WTC11 (cell line): ENCODE data around the gene NMB. TPM values are rescaled to one million over a fixed set of nuclear protein-coding genes. Genes with fewer than 3 reads are reported as not detected.
A peak's percentile ranks its signal among the peaks of the same experiment; 100 is the strongest.

Source experiments
- ATAC-seq: fragments of 200-7000 bp; cut with Tn5 transposase; 2 replicates; pipeline ENCODE4 v1.10.0; 2021; ENCODE audit warnings: mild to moderate bottlenecking, moderate library complexity
- CTCF ChIA-PET: fragments of 300-600 bp; sonication (Branson Sonifier 250); formaldehyde crosslinking; loops from one replicate; lab custom pipeline; 2021; ENCODE audit warnings: antibody characterized with exemption; lab: Charles Lee
- POLR2A ChIA-PET: fragments of 350-600 bp; sonication (Branson Sonifier 250); formaldehyde crosslinking; loops from one replicate; lab custom pipeline; 2021; ENCODE audit warnings: antibody characterized with exemption; lab: Charles Lee
- DNase-seq: peaks from one replicate; pipeline ENCODE4 v3.0.0; 2021; ENCODE audit warnings: low spot score
- H3K27ac Mint-ChIP-seq: 2 replicates; pipeline ENCODE4 v1.8.0; 2021; ENCODE audit warnings: mixed read lengths
- H3K27me3 Mint-ChIP-seq: 2 replicates; pipeline ENCODE4 v1.8.0; 2021; ENCODE audit warnings: low read depth, mild to moderate bottlenecking, moderate library complexity, mixed read lengths
- H3K36me3 Mint-ChIP-seq: 2 replicates; pipeline ENCODE4 v1.8.0; 2021; ENCODE audit warnings: mixed read lengths
- H3K4me1 Mint-ChIP-seq: 2 replicates; pipeline ENCODE4 v1.8.0; 2022; ENCODE audit warnings: mixed read lengths
- H3K4me3 Mint-ChIP-seq: 2 replicates; pipeline ENCODE4 v1.8.0; 2021; ENCODE audit warnings: mild to moderate bottlenecking, moderate library complexity, mixed read lengths
- H3K9me3 Mint-ChIP-seq: 2 replicates; pipeline ENCODE4 v1.8.0; 2021; ENCODE audit warnings: mixed read lengths
- ARID4B ChIP-seq: sonication (generic); formaldehyde crosslinking; IDR thresholded peaks from 2 replicates; pipeline ENCODE4 v1.8.0; 2023; ENCODE audit warnings: missing genetic modification reagents, mild to moderate bottlenecking, borderline replicate concordance
- ATF3 ChIP-seq: sonication (generic); formaldehyde crosslinking; conservative IDR thresholded peaks from 2 replicates; pipeline ENCODE4 v1.8.1; 2022; ENCODE audit warnings: mild to moderate bottlenecking, missing genetic modification reagents
- CREB1 ChIP-seq: sonication (generic); formaldehyde crosslinking; IDR thresholded peaks from 2 replicates; pipeline ENCODE4 v1.8.0; 2023; ENCODE audit warnings: mild to moderate bottlenecking, missing genetic modification reagents
- E2F5 ChIP-seq: sonication (generic); formaldehyde crosslinking; IDR thresholded peaks from 2 replicates; pipeline ENCODE4 v1.8.1; 2022; ENCODE audit warnings: mild to moderate bottlenecking, moderate library complexity, missing genetic modification reagents
- FOXK1 ChIP-seq: sonication (generic); formaldehyde crosslinking; IDR thresholded peaks from 2 replicates; pipeline ENCODE4 v1.8.0; 2022; ENCODE audit warnings: mild to moderate bottlenecking, moderate library complexity, missing genetic modification reagents
- FOXP1 ChIP-seq: sonication (generic); formaldehyde crosslinking; IDR thresholded peaks from 2 replicates; pipeline ENCODE4 v1.8.0; 2022; ENCODE audit warnings: missing genetic modification reagents, mild to moderate bottlenecking, moderate library complexity, borderline replicate concordance
- FOXP4 ChIP-seq: sonication (generic); formaldehyde crosslinking; IDR thresholded peaks from 2 replicates; pipeline ENCODE4 v1.8.0; 2022; ENCODE audit warnings: mild to moderate bottlenecking, missing genetic modification reagents
- MAX ChIP-seq: sonication (generic); formaldehyde crosslinking; IDR thresholded peaks from 2 replicates; pipeline ENCODE4 v1.8.0; 2022; ENCODE audit warnings: mild to moderate bottlenecking, missing genetic modification reagents
- NFATC4 ChIP-seq: fragments of 250-450 bp; sonication (Bioruptor Pico); IDR thresholded peaks from 2 replicates; pipeline ENCODE4 v1.9.0; 2021; ENCODE audit warnings: mild to moderate bottlenecking
- NR3C1 ChIP-seq: sonication (generic); formaldehyde crosslinking; conservative IDR thresholded peaks from 2 replicates; pipeline ENCODE4 v1.8.1; 2023; ENCODE audit warnings: low read depth, mild to moderate bottlenecking, missing genetic modification reagents
- TCF7 ChIP-seq: sonication (generic); formaldehyde crosslinking; IDR thresholded peaks from 2 replicates; pipeline ENCODE4 v1.8.0; 2022; ENCODE audit warnings: mild to moderate bottlenecking, low read depth, missing genetic modification reagents, moderate library complexity
- ZBTB21 ChIP-seq: sonication (generic); formaldehyde crosslinking; IDR thresholded peaks from 2 replicates; pipeline ENCODE4 v1.8.1; 2023; ENCODE audit warnings: mild to moderate bottlenecking, missing genetic modification reagents, borderline replicate concordance
- ZBTB43 ChIP-seq: sonication (generic); formaldehyde crosslinking; IDR thresholded peaks from 2 replicates; pipeline ENCODE4 v1.8.1; 2023; ENCODE audit warnings: mild to moderate bottlenecking, missing genetic modification reagents
- ZNF138 ChIP-seq: sonication (generic); formaldehyde crosslinking; conservative IDR thresholded peaks from 2 replicates; pipeline ENCODE4 v1.8.1; 2022; ENCODE audit warnings: mild to moderate bottlenecking, moderate library complexity, missing genetic modification reagents
- ZNF423 ChIP-seq: fragments of 250-450 bp; sonication (Bioruptor Pico); IDR thresholded peaks from 2 replicates; pipeline ENCODE4 v2.1.2; 2022; ENCODE audit warnings: mild to moderate bottlenecking, moderate library complexity
- total RNA-seq: library from RNA; stranded (reverse); gene quantifications from 3 replicates; pipeline ENCODE4 v1.2.3, GENCODE V29; 2021

Gene NMB
- total RNA-seq, 1 experiment from 2014 or later = 14.9 TPM

GRCh38 chr15:84606653-84607120 is 51.3 kb downstream of the NMB start:
- CTCF ChIA-PET = no interaction called here
- Mint-ChIP-seq H3K9me3 (no peaks in the 10 kb centered on the region), H3K4me1 (peaks cover 78% of the 10 kb centered on the region), H3K27me3 (no peaks in the 10 kb centered on the region), H3K27ac (no peak overlapping the region), H3K36me3 (peaks cover 55% of the 10 kb centered on the region), H3K4me3 (peak overlapping the region; percentile 44; the same call in 1 of the 2 replicates)
- TF ChIP-seq FOXP1 (CRISPR knock-in tag) (no peak), FOXK1 (no peak), MAX (CRISPR knock-in tag) (no peak), ZNF138 (CRISPR knock-in tag) (no peak)
- no peak for ATAC-seq
- POLR2A ChIA-PET = no interaction called here
- DNase-seq = no peak

GRCh38 chr15:84605554-84605882 is 52.5 kb downstream of the NMB start:
- H3K27ac Mint-ChIP-seq = 0 out of 2 replicates have a peak overlapping the region, but pooled peaks have one; percentile 54
- CTCF ChIA-PET = interaction anchor here (0.9 kb wide), 1 partner anchor 17 kb away, joined by 3 read pairs; no protein-coding TSS in a partner anchor
- H3K4me3 Mint-ChIP-seq = peak overlapping the region; percentile 87
- TF ChIP-seq ATF3 (no peak), NFATC4 (no peak), ARID4B (no peak), NR3C1 (CRISPR knock-in tag) (no peak), CREB1 (CRISPR knock-in tag) (no peak), ZNF423 (CRISPR knock-in tag) (no peak), ZBTB43 (CRISPR knock-in tag) (no peak), E2F5 (CRISPR knock-in tag) (no peak), ZBTB21 (CRISPR knock-in tag) (no peak), TCF7 (CRISPR knock-in tag) (no peak), FOXP4 (no peak)
- peaks cover 52% of the 10 kb centered on the region for H3K36me3 Mint-ChIP-seq
- H3K27me3 Mint-ChIP-seq = no peaks in the 10 kb centered on the region
- H3K4me1 Mint-ChIP-seq = peaks cover 75% of the 10 kb centered on the region
- POLR2A ChIA-PET = interaction anchor here (0.6 kb wide), 1 partner anchor 135 kb away, joined by 7 read pairs; no protein-coding TSS in a partner anchor
- DNase-seq = no peak
- no peak for ATAC-seq
- H3K9me3 Mint-ChIP-seq = no peaks in the 10 kb centered on the region

Other genes starting within 250 kb of the NMB start
- 39.6 to 51.9 TPM (median 44.4 TPM) in 3 replicates for gene ZSCAN2, start 57.2 kb downstream of the NMB start, total RNA-seq
- gene WDR73, start 3.9 kb downstream of the NMB start, total RNA-seq = 21.2 to 22.6 TPM (median 21.4 TPM) in 3 replicates
- gene SEC11A, start 57.9 kb upstream of the NMB start, total RNA-seq = 214 to 228 TPM (median 217 TPM) in 3 replicates
- 26.7 to 28.0 TPM (median 27.6 TPM) in 3 replicates for gene ZNF592, start 90.4 kb upstream of the NMB start, total RNA-seq
- gene ALPK3, start 159.2 kb upstream of the NMB start, total RNA-seq = 16.5 to 23.0 TPM (median 20.9 TPM) in 3 replicates
- 0.14 to 0.16 TPM in 2 of 3 replicates, not detected in the other for gene SLC28A1, start 226.5 kb upstream of the NMB start, total RNA-seq